Measurements from ENCODE around the gene CHCHD6.

CHCHD6 gene

DNA sequence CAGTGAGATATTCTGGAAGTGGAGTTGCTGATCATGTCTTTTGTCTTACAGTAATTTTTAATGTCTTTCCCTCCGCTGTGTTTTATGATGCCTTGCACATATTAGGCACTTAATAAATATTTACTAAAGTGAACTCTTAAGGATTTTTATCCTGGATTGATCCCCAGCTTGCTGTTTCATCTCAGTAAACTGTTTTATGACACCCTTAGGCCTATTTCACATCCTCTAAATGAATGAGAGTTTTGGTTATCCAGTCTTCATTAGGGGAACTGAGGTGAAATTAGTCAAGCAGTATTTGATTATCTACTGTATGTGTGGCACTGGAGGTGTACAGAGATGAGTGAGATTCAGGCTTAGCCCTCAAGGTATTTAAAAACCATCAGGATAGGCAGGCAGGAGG is 19.8 kb downstream of the CHCHD6 start:
- H3K4me3 ChIP-seq (ENCODE audit: control insufficient read depth, low read depth, low read length) = no peak overlapping the region
- TF ChIP-seq, protein P1, sequence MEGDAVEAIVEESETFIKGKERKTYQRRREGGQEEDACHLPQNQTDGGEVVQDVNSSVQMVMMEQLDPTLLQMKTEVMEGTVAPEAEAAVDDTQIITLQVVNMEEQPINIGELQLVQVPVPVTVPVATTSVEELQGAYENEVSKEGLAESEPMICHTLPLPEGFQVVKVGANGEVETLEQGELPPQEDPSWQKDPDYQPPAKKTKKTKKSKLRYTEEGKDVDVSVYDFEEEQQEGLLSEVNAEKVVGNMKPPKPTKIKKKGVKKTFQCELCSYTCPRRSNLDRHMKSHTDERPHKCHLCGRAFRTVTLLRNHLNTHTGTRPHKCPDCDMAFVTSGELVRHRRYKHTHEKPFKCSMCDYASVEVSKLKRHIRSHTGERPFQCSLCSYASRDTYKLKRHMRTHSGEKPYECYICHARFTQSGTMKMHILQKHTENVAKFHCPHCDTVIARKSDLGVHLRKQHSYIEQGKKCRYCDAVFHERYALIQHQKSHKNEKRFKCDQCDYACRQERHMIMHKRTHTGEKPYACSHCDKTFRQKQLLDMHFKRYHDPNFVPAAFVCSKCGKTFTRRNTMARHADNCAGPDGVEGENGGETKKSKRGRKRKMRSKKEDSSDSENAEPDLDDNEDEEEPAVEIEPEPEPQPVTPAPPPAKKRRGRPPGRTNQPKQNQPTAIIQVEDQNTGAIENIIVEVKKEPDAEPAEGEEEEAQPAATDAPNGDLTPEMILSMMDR (conservative IDR thresholded peaks at IDR 0.05; ENCODE audit: control insufficient read depth, insufficient read depth, low read depth, low read length) = no peak
- DNase-seq (ENCODE audit: low read depth) = no peak

DNA sequence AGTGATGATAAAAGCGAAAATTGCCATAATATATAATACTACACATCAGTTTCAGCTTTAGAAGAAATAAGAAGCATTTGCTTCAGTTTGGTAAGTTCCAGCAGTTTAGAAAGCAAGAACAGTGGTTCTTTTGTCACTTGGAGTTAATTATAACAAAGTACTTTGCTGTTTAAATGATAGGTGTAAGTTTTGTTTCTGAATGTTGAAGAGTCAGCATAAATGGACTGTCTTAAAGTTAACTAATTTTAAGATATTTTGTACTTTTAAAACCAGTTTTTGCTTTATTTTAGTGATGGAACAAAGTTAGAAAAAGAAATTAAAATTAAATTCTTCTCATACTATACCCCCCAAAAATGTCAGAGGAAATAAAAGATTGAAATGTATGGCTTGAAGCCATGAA is 24.6 kb downstream of the CHCHD6 start:
- no peak overlapping the region for H3K4me3 ChIP-seq (ENCODE audit: control insufficient read depth, low read depth, low read length)
- DNase-seq (ENCODE audit: low read depth) = no peak
- TF ChIP-seq, protein P1 (conservative IDR thresholded peaks at IDR 0.05; ENCODE audit: control insufficient read depth, insufficient read depth, low read depth, low read length) = no peak

DNA sequence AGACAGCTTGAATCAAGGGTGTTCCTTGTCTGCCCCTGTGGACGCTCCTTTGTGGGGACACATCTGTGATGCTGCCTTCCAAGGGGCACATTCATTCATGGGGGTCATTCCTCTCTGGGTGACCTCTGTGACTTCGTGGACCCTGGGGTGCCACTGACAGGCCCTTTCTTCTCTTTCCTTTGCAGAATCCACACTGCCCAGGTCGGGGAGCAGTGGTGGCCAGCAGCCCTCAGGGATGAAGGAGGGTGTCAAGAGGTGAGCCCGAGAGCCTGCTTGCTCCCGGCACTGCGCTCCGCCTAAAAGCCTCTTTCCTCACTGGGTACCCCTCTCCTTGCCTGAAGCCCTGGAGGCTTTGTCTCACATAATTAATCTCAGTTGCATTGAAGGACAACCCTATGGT is 26.3 kb downstream of the CHCHD6 start:
- no peak for DNase-seq (ENCODE audit: low read depth)
- no peak overlapping the region for H3K4me3 ChIP-seq (ENCODE audit: control insufficient read depth, low read depth, low read length)
- TF ChIP-seq, protein P1 (conservative IDR thresholded peaks at IDR 0.05; ENCODE audit: control insufficient read depth, insufficient read depth, low read depth, low read length) = no peak

DNA sequence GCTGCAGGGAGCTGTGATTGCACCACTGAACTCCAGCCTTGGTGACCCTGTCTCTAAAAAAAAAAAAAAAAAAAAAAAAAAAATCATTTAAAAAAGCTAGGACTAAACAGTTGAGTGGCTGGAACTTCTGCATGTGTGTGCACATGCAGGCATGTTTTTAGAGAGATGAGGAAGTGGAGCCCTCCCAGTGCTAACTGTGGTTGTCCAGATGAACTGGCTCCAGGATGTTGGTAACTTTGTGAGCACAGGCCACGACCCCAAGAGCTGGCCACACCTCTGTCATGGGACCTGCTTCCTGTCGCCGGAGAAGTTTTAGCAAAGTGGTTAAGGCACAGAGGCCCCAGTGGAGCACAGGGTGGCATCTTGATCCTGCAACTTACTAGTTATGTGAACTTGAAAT is 27.0 kb downstream of the CHCHD6 start:
- H3K4me3 ChIP-seq (ENCODE audit: control insufficient read depth, low read depth, low read length) = no peak overlapping the region
- TF ChIP-seq, protein P1 (conservative IDR thresholded peaks at IDR 0.05; ENCODE audit: control insufficient read depth, insufficient read depth, low read depth, low read length) = no peak
- no peak for DNase-seq (ENCODE audit: low read depth)

DNA sequence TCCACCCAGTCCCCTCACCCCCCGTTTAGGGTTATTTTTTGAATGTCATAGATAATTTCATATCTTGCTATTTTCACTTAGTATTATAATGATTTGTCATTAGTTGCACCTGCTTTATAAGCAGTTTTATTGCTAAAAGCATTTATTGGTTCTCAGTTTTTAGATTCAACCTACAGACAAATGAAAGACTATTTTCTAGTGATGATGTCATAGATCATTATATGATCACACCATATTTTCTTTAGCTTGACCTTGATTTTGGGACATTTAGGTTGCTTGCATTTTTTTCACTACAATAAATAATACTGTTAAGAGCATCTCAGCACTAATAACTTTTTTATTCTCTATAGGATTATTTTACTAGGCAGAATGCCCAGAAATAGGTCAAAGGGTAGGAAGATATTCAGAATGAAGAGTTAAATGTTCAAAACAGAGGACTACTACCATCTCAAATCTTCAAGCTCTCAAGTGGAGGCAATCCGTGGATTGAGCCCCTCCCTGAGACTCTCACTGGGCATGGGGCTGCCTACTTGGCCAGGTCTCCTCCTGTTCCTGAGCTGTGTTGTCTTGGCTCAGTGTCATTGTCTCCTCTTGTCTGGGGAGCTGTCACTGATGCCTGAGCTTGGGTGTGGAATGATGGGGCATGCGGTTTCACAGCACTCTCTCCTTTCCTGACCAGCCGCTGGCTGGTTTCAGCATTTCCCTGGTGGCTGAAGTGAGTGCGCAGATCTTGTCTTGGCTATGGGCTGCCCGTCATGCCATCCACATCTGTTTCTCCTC is 28.4 kb downstream of the CHCHD6 start:
- TF ChIP-seq, protein P1 (conservative IDR thresholded peaks at IDR 0.05; ENCODE audit: control insufficient read depth, insufficient read depth, low read depth, low read length) = no peak
- no peak overlapping the region for H3K4me3 ChIP-seq (ENCODE audit: control insufficient read depth, low read depth, low read length)
- DNase-seq (ENCODE audit: low read depth) = no peak

DNA sequence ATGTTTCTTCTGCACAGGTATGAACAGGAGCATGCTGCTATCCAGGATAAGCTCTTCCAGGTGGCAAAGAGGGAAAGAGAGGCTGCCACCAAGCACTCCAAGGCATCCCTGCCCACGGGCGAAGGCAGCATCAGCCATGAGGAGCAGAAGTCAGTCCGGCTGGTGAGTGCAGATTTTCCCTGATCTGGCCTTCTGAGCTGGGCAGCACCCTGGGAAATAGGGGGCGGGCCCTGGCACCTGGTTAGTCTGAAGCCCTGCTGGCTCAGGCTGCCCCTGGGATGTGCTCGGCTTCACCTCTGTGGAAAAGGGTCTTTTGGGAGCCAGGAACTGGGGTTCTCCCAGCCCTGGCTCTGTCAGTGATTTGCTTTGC is 29.0 kb downstream of the CHCHD6 start:
- DNase-seq (ENCODE audit: low read depth) = no peak
- H3K4me3 ChIP-seq (ENCODE audit: control insufficient read depth, low read depth, low read length) = no peak overlapping the region
- TF ChIP-seq, protein P1 (conservative IDR thresholded peaks at IDR 0.05; ENCODE audit: control insufficient read depth, insufficient read depth, low read depth, low read length) = no peak
